Neutrophil (primary cell): ENCODE results near the gene KDM2A.
A peak's percentile ranks its signal among the peaks of the same experiment; 100 is the strongest.

Experiments
- H3K27ac ChIP-seq: fragments of 200-600 bp; sonication (generic); 2 replicates; pipeline ENCODE4 v1.5.1; 2016; ENCODE audit warnings: mild to moderate bottlenecking, moderate library complexity
- H3K27me3 ChIP-seq: fragments of 200-600 bp; sonication (generic); 2 replicates; pipeline ENCODE4 v1.6.0; 2016; ENCODE audit warnings: mild to moderate bottlenecking
- H3K36me3 ChIP-seq: fragments of 200-600 bp; sonication (generic); 2 replicates; pipeline ENCODE4 v1.5.1; 2017
- H3K4me1 ChIP-seq, 2 experiments: fragments of 200-600 bp in 1 of 2; sonication (generic) in 1 of 2; 1 replicate in 1 of 2; 2 replicates in 1 of 2; pipeline versions ENCODE4 v1.5.1 to v1.6.1; 2013 to 2016; ENCODE audit warnings: low read depth in 1 of 2, low read length in 1 of 2, mild to moderate bottlenecking in 1 of 2, moderate library complexity in 1 of 2; ENCODE audit not compliant: control insufficient read depth in 1 of 2, insufficient read depth in 1 of 2
- H3K4me3 ChIP-seq, 2 experiments: fragments of 200-600 bp in 1 of 2; sonication (generic) in 1 of 2; 1 replicate in 1 of 2; 2 replicates in 1 of 2; pipeline ENCODE4 v1.5.1; 2013 to 2016; ENCODE audit warnings: low read depth in 1 of 2, low read length in 1 of 2, mild to moderate bottlenecking in 1 of 2, moderate library complexity in 1 of 2
- H3K9me3 ChIP-seq: fragments of 200-600 bp; sonication (generic); 2 replicates; pipeline ENCODE4 v1.5.1; 2016
- TF ChIP-seq, protein P1 (sequence below): fragments of 200-600 bp; sonication (generic); IDR thresholded peaks from 2 replicates; pipeline ENCODE4 v1.5.1; 2016; ENCODE audit warnings: antibody characterized with exemption

Gene KDM2A

DNA sequence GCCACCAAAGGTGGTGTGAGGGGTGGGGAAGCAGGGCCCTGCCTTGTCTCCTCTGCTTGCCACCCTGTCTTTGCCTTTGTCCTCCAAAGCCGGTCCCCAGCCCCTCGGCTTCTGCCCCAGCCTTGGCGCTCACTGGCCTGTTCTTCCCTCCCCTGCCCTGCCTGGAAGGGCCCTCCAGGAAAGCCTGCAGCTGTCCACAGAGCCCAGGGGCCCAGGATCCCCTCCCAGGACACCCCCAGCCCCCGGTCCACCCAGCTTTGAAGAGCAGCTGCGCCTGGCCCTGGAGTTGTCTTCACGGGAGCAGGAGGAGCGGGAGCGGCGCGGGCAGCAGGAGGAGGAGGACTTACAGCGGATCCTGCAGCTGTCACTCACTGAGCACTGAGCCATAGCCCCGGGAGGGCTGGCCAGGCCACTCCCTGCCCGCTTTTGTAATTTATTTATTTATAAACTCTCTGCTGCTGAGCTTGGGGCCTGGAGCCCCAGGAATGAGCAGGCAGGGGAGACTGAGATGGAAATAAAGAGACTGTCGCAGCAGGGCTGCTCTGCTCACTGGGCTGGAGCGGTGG, 183.0 kb downstream of the KDM2A start:
- H3K36me3 ChIP-seq = peaks cover 63% of the 10 kb centered on the region
- H3K27ac ChIP-seq = peak overlapping the region; percentile 96
- H3K9me3 ChIP-seq = no peaks in the 10 kb centered on the region
- TF ChIP-seq, protein P1, sequence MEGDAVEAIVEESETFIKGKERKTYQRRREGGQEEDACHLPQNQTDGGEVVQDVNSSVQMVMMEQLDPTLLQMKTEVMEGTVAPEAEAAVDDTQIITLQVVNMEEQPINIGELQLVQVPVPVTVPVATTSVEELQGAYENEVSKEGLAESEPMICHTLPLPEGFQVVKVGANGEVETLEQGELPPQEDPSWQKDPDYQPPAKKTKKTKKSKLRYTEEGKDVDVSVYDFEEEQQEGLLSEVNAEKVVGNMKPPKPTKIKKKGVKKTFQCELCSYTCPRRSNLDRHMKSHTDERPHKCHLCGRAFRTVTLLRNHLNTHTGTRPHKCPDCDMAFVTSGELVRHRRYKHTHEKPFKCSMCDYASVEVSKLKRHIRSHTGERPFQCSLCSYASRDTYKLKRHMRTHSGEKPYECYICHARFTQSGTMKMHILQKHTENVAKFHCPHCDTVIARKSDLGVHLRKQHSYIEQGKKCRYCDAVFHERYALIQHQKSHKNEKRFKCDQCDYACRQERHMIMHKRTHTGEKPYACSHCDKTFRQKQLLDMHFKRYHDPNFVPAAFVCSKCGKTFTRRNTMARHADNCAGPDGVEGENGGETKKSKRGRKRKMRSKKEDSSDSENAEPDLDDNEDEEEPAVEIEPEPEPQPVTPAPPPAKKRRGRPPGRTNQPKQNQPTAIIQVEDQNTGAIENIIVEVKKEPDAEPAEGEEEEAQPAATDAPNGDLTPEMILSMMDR = no peak
- peaks cover 47 to 49% of the 10 kb centered on the region in 2 experiments for H3K4me1 ChIP-seq
- H3K27me3 ChIP-seq = no peaks in the 10 kb centered on the region
- peak overlapping the region; percentile 75 to 83 for H3K4me3 ChIP-seq

- Histone ChIP-seq H3K27ac (peak overlapping the region; percentile 96), H3K36me3 (peaks cover 63% of the 10 kb centered on the region), H3K4me3 (peak overlapping the region; percentile 75 to 83), H3K4me1 (peaks cover 47 to 49% of the 10 kb centered on the region in 2 experiments), H3K27me3 (no peaks in the 10 kb centered on the region), H3K9me3 (no peaks in the 10 kb centered on the region)
- TF ChIP-seq, protein P1 = peak; percentile 10
Observed at GRCh38 chr11:67302571-67303131, 183.6 kb downstream of the KDM2A start.

- peak within 1 kb of the TSS; percentile 75 to 83 for H3K4me3 ChIP-seq
- H3K27me3 ChIP-seq = no peaks in the 10 kb centered on the region
- H3K9me3 ChIP-seq = no peaks in the 10 kb centered on the region
- peaks cover 65% of the 10 kb centered on the region for H3K36me3 ChIP-seq
- H3K27ac ChIP-seq = peak within 1 kb of the TSS; percentile 96
- TF ChIP-seq, protein P1 = no peak
- peaks cover 47 to 49% of the 10 kb centered on the region in 2 experiments for H3K4me1 ChIP-seq
Observed at GRCh38 chr11:67303132-67303834, 184.2 kb downstream of the KDM2A start, which contains the start of gene SSH3. Gene SSH3, plus strand, starts transcription at chr11:67303530. Its CDS starts 96 bp downstream, at chr11:67303626.

DNA sequence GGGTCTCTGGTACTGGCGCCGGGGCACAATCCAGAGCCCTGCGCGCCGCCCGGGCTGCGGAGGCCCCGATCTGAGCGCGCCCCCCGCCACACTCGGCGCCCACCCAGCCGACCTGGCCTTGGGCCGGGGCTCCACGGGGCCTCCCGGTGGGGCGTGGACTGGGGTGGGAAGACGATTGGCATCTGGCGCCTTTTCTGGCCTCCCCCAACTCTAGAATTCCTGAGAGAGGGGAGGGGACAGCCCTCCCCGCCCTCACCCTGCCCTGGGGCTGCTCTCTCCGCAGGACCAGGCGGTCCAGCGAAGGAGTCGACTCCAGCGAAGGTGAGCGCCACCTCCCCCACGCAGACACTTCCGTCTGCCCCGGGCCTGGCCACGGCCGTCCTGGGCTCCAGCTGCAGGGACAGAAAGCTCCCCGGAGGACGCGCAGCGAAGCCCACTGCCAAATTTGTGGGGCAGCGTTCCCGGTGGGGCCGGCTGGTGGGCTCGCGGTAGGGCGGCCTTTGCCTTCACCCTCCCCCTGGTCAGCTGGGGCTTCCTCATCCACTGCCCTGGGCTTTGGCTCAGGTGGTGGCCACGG, 184.9 kb downstream of the KDM2A start:
- TF ChIP-seq, protein P1 = no peak
- peak overlapping the region; percentile 96 for H3K27ac ChIP-seq

GRCh38 chr11:67304511-67305113, 185.5 kb downstream of the KDM2A start:
- Histone ChIP-seq H3K4me1 (peaks cover 47 to 49% of the 10 kb centered on the region in 2 experiments), H3K4me3 (peak overlapping the region; percentile 75 to 83), H3K27ac (peak overlapping the region; percentile 96), H3K27me3 (no peaks in the 10 kb centered on the region), H3K9me3 (no peaks in the 10 kb centered on the region), H3K36me3 (peaks cover 65% of the 10 kb centered on the region)
- TF ChIP-seq, protein P1 = no peak

More for the DNA sequence above, 184.9 kb downstream of the KDM2A start:
- peaks cover 65% of the 10 kb centered on the region for H3K36me3 ChIP-seq
- H3K4me3 ChIP-seq = peak overlapping the region; percentile 75 to 83
- H3K9me3 ChIP-seq = no peaks in the 10 kb centered on the region
- H3K4me1 ChIP-seq = peaks cover 47 to 49% of the 10 kb centered on the region in 2 experiments
- no peaks in the 10 kb centered on the region for H3K27me3 ChIP-seq
